ENCODE data around the gene BLOC1S6.

BLOC1S6 gene

GRCh38 chr15:45645026-45645980 is 58.1 kb downstream of the BLOC1S6 start:
- H4K8ac ChIP-seq (ENCODE audit: low read length), result peak overlapping the region; percentile 73
- peak overlapping the region; percentile 86 for H2BK12ac ChIP-seq (ENCODE audit: low read length in 2 of 2)
- peak overlapping the region; percentile 21 to 58 for H3K4ac ChIP-seq (ENCODE audit: low read depth in 1 of 2, low read length in 2 of 2)
- no peak overlapping the region for H2AFZ ChIP-seq (ENCODE audit: low read depth, low read length)
- no peaks in the 10 kb centered on the region for H3K27me3 ChIP-seq (ENCODE audit: control insufficient read depth in 1 of 2, insufficient read depth in 1 of 2, low read length in 2 of 2)
- no peaks in the 10 kb centered on the region for H3K9me3 ChIP-seq (ENCODE audit: control insufficient read depth, low read length)
- H2BK120ac ChIP-seq (ENCODE audit: low read depth, low read length), result no peak overlapping the region
- H3K4me2 ChIP-seq (ENCODE audit: low read length, poor library complexity, severe bottlenecking), result peak overlapping the region; percentile 2
- no peak overlapping the region for H2BK5ac ChIP-seq (ENCODE audit: low read depth, low read length, poor library complexity, severe bottlenecking)
- H3K18ac ChIP-seq (ENCODE audit: low read depth in 1 of 2, low read length in 2 of 2), result peak overlapping the region; percentile 46 to 74
- no peak overlapping the region for H4K91ac ChIP-seq (ENCODE audit: low read length)
- peaks cover 18% of the 10 kb centered on the region for H3K4me1 ChIP-seq (ENCODE audit: control insufficient read depth, insufficient read depth, low read depth, low read length)
- H3K27ac ChIP-seq (ENCODE audit: low read length, poor library complexity, severe bottlenecking), result peak overlapping the region; percentile 76
- no peak overlapping the region for H2BK15ac ChIP-seq (ENCODE audit: low read depth, poor library complexity, severe bottlenecking)
- no peak overlapping the region for H3K23ac ChIP-seq (ENCODE audit: low read length in 2 of 2)
- peak overlapping the region; percentile 87 for H2AK5ac ChIP-seq (ENCODE audit: low read length, severe bottlenecking)
- H3K79me1 ChIP-seq (replicated peaks; ENCODE audit: low read length, poor library complexity, severe bottlenecking), result peaks cover 15% of the 10 kb centered on the region
- no peak overlapping the region for H3K14ac ChIP-seq (ENCODE audit: low read length in 2 of 2)
- H3K9ac ChIP-seq (ENCODE audit: low read length), result peak overlapping the region; percentile 78
- peak overlapping the region in 1 of 2 experiments; percentile 48 for H3K4me3 ChIP-seq (ENCODE audit: insufficient read depth in 1 of 2, low read depth in 1 of 2, low read length in 2 of 2)
- 89% methylated on average over 8 of the region's 9 CpGs for WGBS
- peaks cover 0 to under 1% of the 10 kb centered on the region in 2 experiments for H3K36me3 ChIP-seq (ENCODE audit: control insufficient read depth in 1 of 2, insufficient read depth in 2 of 2, low read depth in 1 of 2, low read length in 2 of 2)
- peak; percentile 62 for DNase-seq

GRCh38 chr15:45646220-45646619 is 59.0 kb downstream of the BLOC1S6 start:
- 94% methylated on average over 2 of the region's 3 CpGs for whole genome bisulfite sequencing
- Histone ChIP-seq H3K4me1 (ENCODE audit: control insufficient read depth, insufficient read depth, low read depth, low read length) (peaks cover 20% of the 10 kb centered on the region), H3K4ac (ENCODE audit: low read depth in 1 of 2, low read length in 2 of 2) (peak overlapping the region in 1 of 2 experiments; percentile 81), H3K4me2 (ENCODE audit: low read length, poor library complexity, severe bottlenecking) (no peak overlapping the region), H3K79me1 (replicated peaks; ENCODE audit: low read length, poor library complexity, severe bottlenecking) (peaks cover 20% of the 10 kb centered on the region), H2AFZ (ENCODE audit: low read depth, low read length) (no peak overlapping the region), H2BK12ac (ENCODE audit: low read length in 2 of 2) (peak overlapping the region in 1 of 2 experiments; percentile 94), H3K14ac (ENCODE audit: low read length in 2 of 2) (peak overlapping the region in 1 of 2 experiments; percentile 11), H2AK5ac (ENCODE audit: low read length, severe bottlenecking) (no peak overlapping the region), H4K91ac (ENCODE audit: low read length) (no peak overlapping the region), H3K27ac (ENCODE audit: low read length, poor library complexity, severe bottlenecking) (peak overlapping the region; percentile 76), H3K36me3 (ENCODE audit: control insufficient read depth in 1 of 2, insufficient read depth in 2 of 2, low read depth in 1 of 2, low read length in 2 of 2) (peaks cover 3 to 6% of the 10 kb centered on the region in 2 experiments), H3K18ac (ENCODE audit: low read depth in 1 of 2, low read length in 2 of 2) (peak overlapping the region in 1 of 2 experiments; percentile 11), H2BK15ac (ENCODE audit: low read depth, poor library complexity, severe bottlenecking) (no peak overlapping the region), H2BK120ac (ENCODE audit: low read depth, low read length) (no peak overlapping the region), H3K23ac (ENCODE audit: low read length in 2 of 2) (no peak overlapping the region), H3K27me3 (ENCODE audit: control insufficient read depth in 1 of 2, insufficient read depth in 1 of 2, low read length in 2 of 2) (no peaks in the 10 kb centered on the region), H3K9ac (ENCODE audit: low read length) (peak overlapping the region; percentile 78), H4K8ac (ENCODE audit: low read length) (no peak overlapping the region), H3K9me3 (ENCODE audit: control insufficient read depth, low read length) (no peaks in the 10 kb centered on the region), H3K4me3 (ENCODE audit: insufficient read depth in 1 of 2, low read depth in 1 of 2, low read length in 2 of 2) (peak overlapping the region in 1 of 2 experiments; percentile 48), H2BK5ac (ENCODE audit: low read depth, low read length, poor library complexity, severe bottlenecking) (no peak overlapping the region)
- no peak for DNase-seq

- DNase-seq, result no peak
- Histone ChIP-seq H2BK5ac (ENCODE audit: low read depth, low read length, poor library complexity, severe bottlenecking) (no peak overlapping the region), H4K91ac (ENCODE audit: low read length) (no peak overlapping the region), H3K9me3 (ENCODE audit: control insufficient read depth, low read length) (no peaks in the 10 kb centered on the region), H3K4me3 (ENCODE audit: insufficient read depth in 1 of 2, low read depth in 1 of 2, low read length in 2 of 2) (no peak overlapping the region), H3K79me1 (replicated peaks; ENCODE audit: low read length, poor library complexity, severe bottlenecking) (peaks cover 22% of the 10 kb centered on the region), H2AK5ac (ENCODE audit: low read length, severe bottlenecking) (peak overlapping the region; percentile 38), H3K27ac (ENCODE audit: low read length, poor library complexity, severe bottlenecking) (no peak overlapping the region), H2BK15ac (ENCODE audit: low read depth, poor library complexity, severe bottlenecking) (no peak overlapping the region), H3K4ac (ENCODE audit: low read depth in 1 of 2, low read length in 2 of 2) (no peak overlapping the region), H3K36me3 (ENCODE audit: control insufficient read depth in 1 of 2, insufficient read depth in 2 of 2, low read depth in 1 of 2, low read length in 2 of 2) (peaks cover 3 to 6% of the 10 kb centered on the region in 2 experiments), H2AFZ (ENCODE audit: low read depth, low read length) (no peak overlapping the region), H4K8ac (ENCODE audit: low read length) (no peak overlapping the region), H3K14ac (ENCODE audit: low read length in 2 of 2) (no peak overlapping the region), H3K4me2 (ENCODE audit: low read length, poor library complexity, severe bottlenecking) (no peak overlapping the region), H2BK120ac (ENCODE audit: low read depth, low read length) (no peak overlapping the region), H3K4me1 (ENCODE audit: control insufficient read depth, insufficient read depth, low read depth, low read length) (peaks cover 18% of the 10 kb centered on the region), H3K23ac (ENCODE audit: low read length in 2 of 2) (no peak overlapping the region), H3K18ac (ENCODE audit: low read depth in 1 of 2, low read length in 2 of 2) (no peak overlapping the region), H3K9ac (ENCODE audit: low read length) (no peak overlapping the region), H2BK12ac (ENCODE audit: low read length in 2 of 2) (peak overlapping the region in 1 of 2 experiments; percentile 31), H3K27me3 (ENCODE audit: control insufficient read depth in 1 of 2, insufficient read depth in 1 of 2, low read length in 2 of 2) (no peaks in the 10 kb centered on the region)
- WGBS, result 97% methylated on average over 5 of the region's 6 CpGs
These were observed 60.6 kb downstream of the BLOC1S6 start for GRCh38 chr15:45647828-45648227.

GRCh38 chr15:45648521-45649200 is 61.5 kb downstream of the BLOC1S6 start:
- Histone ChIP-seq H3K36me3 (ENCODE audit: control insufficient read depth in 1 of 2, insufficient read depth in 2 of 2, low read depth in 1 of 2, low read length in 2 of 2) (peaks cover 9 to 11% of the 10 kb centered on the region in 2 experiments), H3K27me3 (ENCODE audit: control insufficient read depth in 1 of 2, insufficient read depth in 1 of 2, low read length in 2 of 2) (no peaks in the 10 kb centered on the region), H3K18ac (ENCODE audit: low read depth in 1 of 2, low read length in 2 of 2) (peak overlapping the region in 1 of 2 experiments; percentile 66), H3K9me3 (ENCODE audit: control insufficient read depth, low read length) (no peaks in the 10 kb centered on the region), H2BK15ac (ENCODE audit: low read depth, poor library complexity, severe bottlenecking) (no peak overlapping the region), H2BK5ac (ENCODE audit: low read depth, low read length, poor library complexity, severe bottlenecking) (no peak overlapping the region), H2BK120ac (ENCODE audit: low read depth, low read length) (no peak overlapping the region), H3K9ac (ENCODE audit: low read length) (peak overlapping the region; percentile 53), H3K27ac (ENCODE audit: low read length, poor library complexity, severe bottlenecking) (peak overlapping the region; percentile 83), H3K23ac (ENCODE audit: low read length in 2 of 2) (no peak overlapping the region), H3K4ac (ENCODE audit: low read depth in 1 of 2, low read length in 2 of 2) (peak overlapping the region in 1 of 2 experiments; percentile 75), H2BK12ac (ENCODE audit: low read length in 2 of 2) (no peak overlapping the region), H3K4me3 (ENCODE audit: insufficient read depth in 1 of 2, low read depth in 1 of 2, low read length in 2 of 2) (no peak overlapping the region), H3K4me2 (ENCODE audit: low read length, poor library complexity, severe bottlenecking) (peak overlapping the region; percentile 7), H4K8ac (ENCODE audit: low read length) (peak overlapping the region; percentile 55), H3K14ac (ENCODE audit: low read length in 2 of 2) (no peak overlapping the region), H2AFZ (ENCODE audit: low read depth, low read length) (no peak overlapping the region), H2AK5ac (ENCODE audit: low read length, severe bottlenecking) (peak overlapping the region; percentile 89), H3K79me1 (replicated peaks; ENCODE audit: low read length, poor library complexity, severe bottlenecking) (peaks cover 29% of the 10 kb centered on the region), H4K91ac (ENCODE audit: low read length) (no peak overlapping the region), H3K4me1 (ENCODE audit: control insufficient read depth, insufficient read depth, low read depth, low read length) (peaks cover 15% of the 10 kb centered on the region)
- 94% methylated on average over 4 of the region's 4 CpGs for WGBS
- peak; percentile 55 for DNase-seq

All from mesenchymal stem cell (in vitro differentiated cells and primary cell).